ENCODE results near the gene UNK.
"Not testable (repeated sequence)": the region's sequence is repeated elsewhere in the genome, so short reads cannot be mapped to it uniquely, and the experiment has no call there.

Gene UNK

DNA sequence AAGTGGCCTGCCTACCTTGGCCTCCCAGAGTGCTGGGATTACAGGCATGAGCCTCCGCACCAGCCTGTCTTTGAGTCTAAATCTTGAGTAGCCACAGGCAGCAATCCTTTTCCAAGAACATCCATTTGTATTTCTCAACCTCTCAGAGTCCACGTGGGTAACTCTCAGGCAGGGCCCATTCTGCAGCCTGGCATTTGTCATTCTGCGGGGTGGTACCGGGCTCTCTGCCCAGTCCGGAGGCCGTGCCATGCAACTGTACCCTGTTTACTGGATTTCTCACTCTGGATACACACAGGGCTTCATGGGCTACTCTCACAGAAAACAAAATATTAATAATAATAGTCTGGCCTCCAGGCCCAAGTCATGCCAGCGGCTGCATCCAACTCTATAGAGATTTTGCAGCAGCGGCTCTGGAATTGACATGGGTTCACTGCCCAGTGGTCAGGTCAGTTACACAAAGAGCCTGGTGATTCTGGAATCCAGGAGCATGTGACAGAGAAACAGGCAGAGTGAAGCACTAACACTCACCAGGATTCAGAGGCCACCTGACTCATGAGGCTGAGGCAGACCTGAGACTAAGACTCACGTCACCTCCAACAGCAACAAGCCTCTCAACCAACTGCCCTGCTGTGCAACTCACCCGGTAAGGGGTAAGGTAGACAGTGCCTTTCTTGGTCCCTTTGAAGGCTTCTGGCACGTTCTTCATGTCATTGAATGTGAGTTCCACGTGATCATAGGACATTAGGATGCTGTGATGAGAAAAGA lies 66.5 kb downstream of the UNK start:
- in situ Hi-C loops (cut with MboI; ENCODE audit: low sequenced_read_pairs, unreplicated experiment): no loop called here
- DNase-seq (ENCODE audit: low spot score): no peak
- no peak for TF ChIP-seq CTCF (IDR thresholded peaks at IDR 0.05; ENCODE audit: borderline replicate concordance, control extremely low read depth, extremely low read depth, insufficient read depth, missing control alignments)

- DNase-seq (ENCODE audit: low spot score); in situ Hi-C loops (cut with MboI; ENCODE audit: low sequenced_read_pairs, unreplicated experiment): not testable (repeated sequence)
These were observed 67.0 kb downstream of the UNK start for GRCh38 chr17:75851693-75851991.

DNA sequence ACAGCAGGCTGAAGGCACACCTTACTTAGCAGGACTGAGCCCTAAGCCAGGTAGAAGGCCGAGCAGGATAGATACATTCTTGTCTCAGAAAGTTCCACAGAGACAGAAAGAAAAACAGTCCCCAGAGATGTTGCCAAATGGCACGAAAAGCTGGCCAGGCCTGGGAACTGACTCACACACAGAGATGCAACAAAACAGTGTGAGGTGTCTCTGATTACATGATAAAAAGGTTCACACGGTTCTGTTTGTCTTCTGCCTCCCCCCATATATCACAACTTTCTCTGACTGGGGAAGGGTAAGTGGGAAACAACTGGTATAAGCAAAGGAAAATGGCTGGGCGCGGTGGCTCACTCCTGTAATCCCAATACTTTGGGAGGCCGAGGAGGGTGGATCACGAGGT lies 68.8 kb downstream of the UNK start:
- in situ Hi-C loops (cut with MboI; ENCODE audit: low sequenced_read_pairs, unreplicated experiment): no loop called here
- no peak for TF ChIP-seq CTCF (IDR thresholded peaks at IDR 0.05; ENCODE audit: borderline replicate concordance, control extremely low read depth, extremely low read depth, insufficient read depth, missing control alignments)
- DNase-seq (ENCODE audit: low spot score): no peak

DNA sequence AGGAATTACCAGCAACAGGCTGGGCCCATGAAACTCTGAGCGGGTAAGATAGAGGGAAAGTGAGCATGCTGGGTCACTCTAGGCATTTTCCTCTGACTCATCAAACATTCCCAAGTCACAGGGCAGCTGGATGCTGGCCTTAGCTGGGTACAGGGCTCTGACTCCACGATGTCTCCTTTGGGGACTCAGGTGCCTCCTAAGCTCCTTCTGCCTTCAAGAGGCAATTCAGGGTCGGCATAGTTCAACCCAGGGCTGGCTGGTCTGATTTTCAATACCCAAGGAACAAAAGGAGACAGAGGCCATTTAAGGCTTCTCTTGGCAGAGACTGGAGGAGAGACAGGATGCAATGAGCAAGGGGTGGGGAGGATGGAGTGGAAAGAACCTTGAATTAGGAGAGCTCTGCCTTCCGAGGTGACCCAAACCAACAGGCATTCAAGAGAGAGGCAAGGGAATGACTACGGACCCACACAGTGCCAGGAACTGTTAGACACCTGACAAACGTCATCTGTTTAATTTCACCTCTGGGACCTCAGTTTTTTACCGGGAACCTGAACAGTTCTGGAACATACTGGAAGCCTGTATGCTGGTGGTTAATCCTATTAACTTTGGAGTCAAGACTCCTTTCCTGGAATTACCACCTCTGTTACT lies 69.6 kb downstream of the UNK start:
- in situ Hi-C loops (cut with MboI; ENCODE audit: low sequenced_read_pairs, unreplicated experiment): no loop called here
- TF ChIP-seq CTCF (IDR thresholded peaks at IDR 0.05; ENCODE audit: borderline replicate concordance, control extremely low read depth, extremely low read depth, insufficient read depth, missing control alignments): no peak
- no peak for DNase-seq (ENCODE audit: low spot score)

- in situ Hi-C loops (cut with MboI; ENCODE audit: low sequenced_read_pairs, unreplicated experiment): no loop called here
- no peak for TF ChIP-seq CTCF (IDR thresholded peaks at IDR 0.05; ENCODE audit: borderline replicate concordance, control extremely low read depth, extremely low read depth, insufficient read depth, missing control alignments)
- DNase-seq (ENCODE audit: low spot score): no peak
These were observed 70.3 kb downstream of the UNK start for GRCh38 chr17:75854881-75855309.

GRCh38 chr17:75855310-75856061 lies 70.9 kb downstream of the UNK start, which contains the start of gene WBP2:
TSS of gene WBP2 (minus strand) at chr17:75855335. CDS start at chr17:75855297, 38 bp downstream.
- peak; percentile 97 for DNase-seq (ENCODE audit: low spot score)
- in situ Hi-C loops (cut with MboI; ENCODE audit: low sequenced_read_pairs, unreplicated experiment): no loop called here
- TF ChIP-seq CTCF (IDR thresholded peaks at IDR 0.05; ENCODE audit: borderline replicate concordance, control extremely low read depth, extremely low read depth, insufficient read depth, missing control alignments): peak; percentile 68

All from GM13976 (cell line).